GM12878 (cell line): ENCODE data around the gene HHIPL1. TPM values are rescaled to one million over a fixed set of nuclear protein-coding genes. Genes with fewer than 3 reads are reported as not detected.

Experiments used
- ATAC-seq: fragments of 200-7000 bp; cut with Tn5 transposase; 3 replicates; pipeline ENCODE4 v1.9.1; 2020; ENCODE audit warnings: mild to moderate bottlenecking, moderate library complexity
- BruUV-seq: library from RNA; stranded (reverse); fragments of 400-500 nt; replicated peaks from 2 replicates; lab custom pipeline; 2021; lab: Mats Ljungman, UMichigan
- CTCF ChIA-PET: fragments of 300-600 bp; sonication (Branson Sonifier 250); formaldehyde crosslinking; extraction: SDS; loops from one replicate; lab custom pipeline; 2021; ENCODE audit warnings: inconsistent platforms; lab: Yijun Ruan, JAX
- POLR2A ChIA-PET: fragments of 350-600 bp; formaldehyde crosslinking; extraction: SDS; loops from one replicate; lab custom pipeline; 2021; ENCODE audit warnings: inconsistent platforms; lab: Charles Lee
- RAD21 ChIA-PET: fragments of 300-600 bp; sonication (Branson Sonifier 250); formaldehyde crosslinking; loops from one replicate; lab custom pipeline; 2023; ENCODE audit warnings: antibody characterized with exemption; ENCODE audit not compliant: unreplicated experiment; lab: Charles Lee
- SMC1A ChIA-PET: fragments of 300-600 bp; sonication (Branson Sonifier 250); formaldehyde crosslinking; loops from one replicate; lab custom pipeline; 2023; ENCODE audit not compliant: unreplicated experiment, uncharacterized antibody; lab: Charles Lee
- DNase-seq: peaks from one replicate; pipeline ENCODE4 v3.0.0-alpha.2; 2011; ENCODE audit warnings: low read depth, low spot score
- FAIRE-seq: peaks from 3 replicates; lab custom pipeline; 2011; peaks lifted over from hg19 to GRCh38; lab: Jason Lieb, UNC
- H2AFZ ChIP-seq: 2 replicates; pipeline ENCODE4 v1.6.0; 2011; ENCODE audit warnings: low read depth, low read length, control low read depth; ENCODE audit not compliant: control insufficient read depth
- H3K27ac ChIP-seq: 2 replicates; pipeline ENCODE4 v1.5.1; 2011; ENCODE audit warnings: control low read depth; ENCODE audit not compliant: control insufficient read depth, insufficient read depth
- H3K27me3 ChIP-seq, 2 experiments: replicated peaks in 1 of 2; 2 replicates each; pipeline versions ENCODE4 v1.6.0 to v1.6.1; 2011; ENCODE audit warnings: low read length in 1 of 2; ENCODE audit not compliant: control insufficient read depth in 2 of 2, insufficient read depth in 2 of 2
- H3K36me3 ChIP-seq, 2 experiments: 2 replicates each; pipeline ENCODE4 v1.5.1; 2011; ENCODE audit warnings: low read length in 1 of 2; ENCODE audit not compliant: control insufficient read depth in 2 of 2, insufficient read depth in 2 of 2
- H3K4me1 ChIP-seq: 2 replicates; pipeline ENCODE4 v1.6.1; 2011; ENCODE audit warnings: mild to moderate bottlenecking, low read length, moderate library complexity, mixed read lengths; ENCODE audit not compliant: control insufficient read depth, insufficient read depth
- H3K4me2 ChIP-seq: 2 replicates; pipeline ENCODE4 v1.6.0; 2011; ENCODE audit warnings: control low read depth; ENCODE audit not compliant: control insufficient read depth, insufficient read depth
- H3K4me3 ChIP-seq: fragments of 200-600 bp; sonication (generic); 2 replicates; pipeline ENCODE4 v1.5.1; 2016
- H3K79me2 ChIP-seq: 2 replicates; pipeline ENCODE4 v1.6.0; 2011; ENCODE audit warnings: low read length; ENCODE audit not compliant: control insufficient read depth, insufficient read depth
- H3K9ac ChIP-seq: 2 replicates; pipeline ENCODE4 v1.8.0; 2011; ENCODE audit warnings: low read length, control low read depth, mixed read lengths; ENCODE audit not compliant: control insufficient read depth, insufficient read depth
- H3K9me3 ChIP-seq: replicated peaks from 3 replicates; pipeline ENCODE4 v1.5.1; 2011; ENCODE audit warnings: mild to moderate bottlenecking, low read length; ENCODE audit not compliant: control insufficient read depth, insufficient read depth
- H4K20me1 ChIP-seq: 2 replicates; pipeline ENCODE4 v1.6.0; 2011; ENCODE audit not compliant: control insufficient read depth, insufficient read depth
- ASH2L ChIP-seq: fragments of 300-600, 200-600 bp; sonication (generic); IDR thresholded peaks from 2 replicates; pipeline ENCODE4 v1.6.1; 2017; ENCODE audit warnings: low read depth, mild to moderate bottlenecking, borderline replicate concordance
- BACH1 ChIP-seq: fragments of 450-650 bp; IDR thresholded peaks from 2 replicates; pipeline ENCODE4 v1.6.1; 2017; ENCODE audit warnings: mild to moderate bottlenecking, borderline replicate concordance
- DPF2 ChIP-seq: fragments of 450-650 bp; IDR thresholded peaks from 2 replicates; pipeline ENCODE4 v1.6.1; 2017; ENCODE audit warnings: mild to moderate bottlenecking
- EGR1 ChIP-seq, 2 experiments: IDR thresholded peaks; 1 replicate in 1 of 2; 2 replicates in 1 of 2; pipeline ENCODE4 v1.6.1; 2011 to 2012; ENCODE audit warnings: low read depth in 2 of 2, low read length in 2 of 2, borderline replicate concordance in 1 of 2, mild to moderate bottlenecking in 1 of 2, moderate library complexity in 1 of 2
- IKZF1 ChIP-seq: fragments of 450-650 bp; conservative IDR thresholded peaks from 2 replicates; pipeline ENCODE4 v1.6.1; 2017; ENCODE audit warnings: antibody characterized with exemption, mild to moderate bottlenecking
- MEF2A ChIP-seq: IDR thresholded peaks from 2 replicates; pipeline ENCODE4 v1.6.1; 2011; ENCODE audit warnings: low read depth, mild to moderate bottlenecking, low read length, moderate library complexity; ENCODE audit not compliant: insufficient read depth
- NR2C1 ChIP-seq: fragments of 450-650 bp; IDR thresholded peaks from 2 replicates; pipeline ENCODE4 v1.6.1; 2017; ENCODE audit warnings: antibody characterized with exemption, mild to moderate bottlenecking, moderate library complexity
- STAT1 ChIP-seq: fragments of 450-650 bp; conservative IDR thresholded peaks from 2 replicates; pipeline ENCODE4 v1.6.1; 2014; ENCODE audit warnings: antibody characterized with exemption, mild to moderate bottlenecking
- SUPT20H ChIP-seq: IDR thresholded peaks from 2 replicates; pipeline ENCODE4 v1.6.1; 2011; ENCODE audit warnings: low read depth, mild to moderate bottlenecking, low read length, moderate library complexity, borderline replicate concordance; ENCODE audit not compliant: control insufficient read depth
- TAF1 ChIP-seq: IDR thresholded peaks from 2 replicates; pipeline ENCODE4 v1.6.1; 2011; ENCODE audit warnings: mild to moderate bottlenecking, low read depth, low read length, borderline replicate concordance
- TBL1XR1 ChIP-seq: IDR thresholded peaks from 2 replicates; pipeline ENCODE4 v1.6.1; 2012; ENCODE audit warnings: low read depth, low read length, improper control_type of control experiment
- YBX1 ChIP-seq: fragments of 450-650 bp; IDR thresholded peaks from 2 replicates; pipeline ENCODE4 v1.6.1; 2016; ENCODE audit warnings: antibody characterized with exemption
- ZNF687 ChIP-seq: fragments of 450-650 bp; IDR thresholded peaks from 2 replicates; pipeline ENCODE4 v1.6.1; 2017; ENCODE audit warnings: mild to moderate bottlenecking, moderate library complexity
- ZZZ3 ChIP-seq: IDR thresholded peaks from 2 replicates; pipeline ENCODE4 v1.6.1; 2011; ENCODE audit warnings: low read depth; ENCODE audit not compliant: control insufficient read depth, insufficient read length
- WGBS: methylation state at CpG from one replicate; pipeline ENCODE4 v1.1.6; 2016; ENCODE audit warnings: low lambda C conversion rate; ENCODE audit not compliant: insufficient replicate concordance, insufficient coverage; ENCODE audit errors: missing lambda C conversion rate; 5-methylcytosine and 5-hydroxymethylcytosine counted together
- in situ Hi-C: fragments of 300-500 bp; cut with MboI; formaldehyde crosslinking; loops from 9 replicates; pipeline ENCODE4 v1.14.3; 2018; ENCODE audit warnings: mixed read lengths
- intact Hi-C: fragments of 100-400 bp; cut with micrococcal nuclease; formaldehyde crosslinking; loops from one replicate; pipeline ENCODE4 v1.14.2; 2022; ENCODE audit not compliant: unreplicated experiment
- polyA plus RNA-seq, 11 experiments: library from polyadenylated mRNA; depleted of rRNA in 4 of 11; unstranded in 6 of 11; stranded (reverse) in 5 of 11; fragments of >200 nt; fragmentation: Nextera tagmentation in 4 of 11; fragmentation: Illumina TruSeq in 1 of 11; extraction: Ambion mirVana in 4 of 11; extraction: Trizol in 1 of 11; gene quantifications; 1 replicate in 1 of 11; 2 replicates in 10 of 11; pipeline versions ENCODE4 v1.2.1 to v1.2.3, GENCODE V29; 2011 to 2016; ENCODE audit warnings: inconsistent platforms in 2 of 11, missing spikeins in 2 of 11, low read depth in 1 of 11
- total RNA-seq, 4 experiments: library from RNA; depleted of rRNA in 3 of 4; stranded (reverse); fragments of >200 nt in 3 of 4; fragmentation: Illumina TruSeq in 1 of 4; extraction: Trizol in 1 of 4; gene quantifications; 2 replicates each; pipeline versions ENCODE4 v1.2.1 to v1.2.3, GENCODE V29; 2013 to 2021

HHIPL1 gene
- total and polyA plus RNA-seq, 10 of the 15 experiments (the other 5 are each of a cell fraction or from before 2014, with no cell fraction given), result 0.09 TPM; not detected in 9

- WGBS, result 58% methylated on average over 9 of the region's 9 CpGs
- FAIRE-seq, result no peak
- H3K9ac ChIP-seq, result no peak overlapping the region
- ChIA-PET RAD21 (no interaction called here), POLR2A (no interaction called here)
- H3K36me3 ChIP-seq, result no peaks in the 10 kb centered on the region
- DNase-seq, result no peak
- no peak overlapping the region for H3K4me3 ChIP-seq
- no peak overlapping the region for H3K27ac ChIP-seq
- H2AFZ ChIP-seq, result no peak overlapping the region
- peaks cover 8% of the 10 kb centered on the region for H3K4me1 ChIP-seq
- H3K79me2 ChIP-seq, result no peaks in the 10 kb centered on the region
- in situ Hi-C loops, result no loop called here
- no peak for TF ChIP-seq BACH1
- TF ChIP-seq, all 136 proteins: peak for 0
- intact Hi-C loops, result no loop called here
- ATAC-seq, result no peak
- no peaks in the 10 kb centered on the region for H3K27me3 ChIP-seq
- no peaks in the 10 kb centered on the region for H4K20me1 ChIP-seq
- ChIA-PET SMC1A (no interaction called here), CTCF (no interaction called here)
- H3K9me3 ChIP-seq, result peaks cover 2% of the 10 kb centered on the region; the same call in 1 of the 3 replicates
- H3K4me2 ChIP-seq, result no peak overlapping the region
- no TSS peak for BruUV-seq
Observed at GRCh38 chr14:99674064-99674650, 29.2 kb downstream of the HHIPL1 start.

GRCh38 chr14:99674776-99675381 is 29.9 kb downstream of the HHIPL1 start:
- ATAC-seq, result no peak
- TF ChIP-seq YBX1, result no peak
- no peak for TF ChIP-seq TBL1XR1
- no peak for TF ChIP-seq ZZZ3
- TF ChIP-seq ASH2L, result no peak
- no peak for TF ChIP-seq EGR1 (IDR thresholded peaks at IDR 0.05; ENCODE audit: borderline replicate concordance in 1 of 2, low read depth in 2 of 2, low read length in 2 of 2)
- no peak for TF ChIP-seq MEF2A
- TF ChIP-seq ZNF687, result no peak
- no peak for TF ChIP-seq TAF1
- no peak for TF ChIP-seq NR2C1
- TF ChIP-seq STAT1, result no peak
- no peak for TF ChIP-seq SUPT20H
- TF ChIP-seq DPF2, result no peak
- TF ChIP-seq IKZF1, result no peak

More at GRCh38 chr14:99674776-99675381, 29.9 kb downstream of the HHIPL1 start:
- Histone ChIP-seq H3K4me2 (no peak overlapping the region), H3K9me3 (peaks cover 2% of the 10 kb centered on the region; the same call in 1 of the 3 replicates), H3K27me3 (no peaks in the 10 kb centered on the region), H3K4me3 (no peak overlapping the region), H3K9ac (no peak overlapping the region), H2AFZ (no peak overlapping the region), H3K27ac (no peak overlapping the region), H3K4me1 (peaks cover 8% of the 10 kb centered on the region), H3K36me3 (no peaks in the 10 kb centered on the region), H3K79me2 (no peaks in the 10 kb centered on the region), H4K20me1 (no peaks in the 10 kb centered on the region)
- FAIRE-seq, result no peak
- in situ Hi-C loops, result no loop called here
- SMC1A ChIA-PET, result no interaction called here
- BruUV-seq, result no TSS peak
- 82% methylated on average over 25 of the region's 60 CpGs for WGBS
- CTCF ChIA-PET, result no interaction called here
- POLR2A ChIA-PET, result no interaction called here
- DNase-seq, result no peak
- RAD21 ChIA-PET, result no interaction called here
- intact Hi-C loops, result no loop called here
